ENCODE measurements around the gene ZNF787. TPM values are rescaled to one million over a fixed set of nuclear protein-coding genes. Genes with fewer than 3 reads are reported as not detected.

The ZNF787 gene
- total and polyA plus RNA-seq, 7 donors, result 27.3 to 62.7 (median 53.5) TPM

DNA sequence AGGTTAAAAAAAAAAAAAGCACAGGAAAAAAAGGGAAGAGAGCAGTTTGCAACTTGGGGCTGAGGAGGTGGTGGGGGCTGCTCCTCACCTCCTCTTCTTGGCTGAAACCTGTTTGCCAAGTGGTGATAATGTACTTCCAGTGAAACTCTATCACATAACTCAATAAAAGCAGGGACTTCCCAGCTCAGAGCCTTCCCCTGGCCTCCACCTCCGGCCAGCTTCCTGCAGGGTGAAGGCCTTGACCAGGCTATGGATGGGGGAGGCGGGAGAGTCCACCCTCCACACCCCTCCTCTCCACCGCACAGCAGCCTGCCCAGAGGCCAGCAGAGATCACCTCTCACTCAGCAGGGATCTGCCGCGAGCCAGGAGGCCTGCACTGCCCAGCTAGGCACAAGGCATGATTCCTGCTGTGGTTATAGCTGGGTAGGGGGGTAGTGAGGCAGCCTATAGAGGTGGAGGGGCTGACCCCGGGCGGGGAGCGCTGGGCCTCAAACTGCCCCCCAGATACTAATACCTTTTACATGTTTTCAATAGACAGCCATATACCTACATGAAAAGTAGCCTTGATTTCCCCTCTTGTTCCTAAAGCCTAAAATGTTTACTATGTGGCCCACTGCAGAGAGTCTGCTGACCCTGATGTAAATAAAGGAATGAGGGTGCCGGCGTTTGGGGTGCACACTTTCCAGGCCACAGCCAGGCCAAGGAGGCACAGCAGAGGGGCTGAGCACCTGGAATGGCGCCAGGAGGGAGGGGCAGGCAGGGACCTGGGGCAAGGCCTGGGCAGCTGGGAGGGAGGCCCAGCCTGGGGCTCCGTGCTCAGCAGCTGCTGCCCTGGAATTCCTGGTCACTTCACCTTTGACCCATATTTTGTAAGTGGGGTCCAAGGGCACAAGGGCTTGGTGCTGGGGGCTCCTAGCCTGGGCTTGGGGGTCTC, 10.3 kb downstream of the ZNF787 start:
- intact Hi-C loops (cut with DNase I), result no loop called here
- WGBS, 3 donors, result 19 to 23% (median 22%) methylated on average over 12 of the region's 12 CpGs
- ATAC-seq, result peak; percentile 58 to 73 (median 64)

DNA sequence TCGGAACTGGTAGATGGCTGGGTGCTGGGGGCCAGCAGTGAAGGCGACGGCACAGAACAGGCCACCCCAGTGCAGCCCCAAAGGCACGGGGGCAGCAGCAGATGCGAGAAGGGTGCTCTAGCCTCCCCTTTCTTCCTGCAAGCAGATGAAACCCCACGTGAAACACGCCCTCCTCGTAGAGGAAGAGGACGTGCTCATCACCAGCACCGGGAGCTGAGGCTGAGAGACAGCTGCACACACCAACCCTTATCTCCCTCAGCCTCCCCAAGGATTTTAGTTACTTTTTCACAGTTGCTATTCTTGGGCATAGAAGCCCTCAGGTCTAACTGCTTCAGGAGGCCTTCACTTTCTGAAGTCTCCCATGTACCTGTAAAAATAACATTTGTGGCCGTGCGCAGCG, 11.9 kb downstream of the ZNF787 start:
- DNase-seq (no peak), ATAC-seq (no peak)
- no peaks in the 10 kb centered on the region for H3K9me3 ChIP-seq
- no peaks in the 10 kb centered on the region for H3K27me3 ChIP-seq (ENCODE audit: insufficient read depth in 3 of 3, low read length in 2 of 3)
- intact Hi-C loops (cut with DNase I), result loop anchor here in 1 of 2 donors (5.0 kb wide), 1 partner anchor 38 kb away; no protein-coding TSS in a partner anchor
- no peaks in the 10 kb centered on the region for H3K36me3 ChIP-seq (ENCODE audit: insufficient read depth in 1 of 2, low read depth in 1 of 2)
- 36 to 54% (median 45%) methylated on average over 12 to 13 of the region's 13 CpGs for WGBS, 3 donors
- peaks cover 71% of the 10 kb centered on the region for H3K4me1 ChIP-seq
- H3K4me3 ChIP-seq, result peak overlapping the region; percentile 12
- no peak overlapping the region for H3K27ac ChIP-seq
- TF ChIP-seq CTCF (IDR thresholded peaks at IDR 0.05), result no peak

More for the DNA sequence above, 10.3 kb downstream of the ZNF787 start:
- no peaks in the 10 kb centered on the region for H3K9me3 ChIP-seq
- peak; percentile 42 to 65 for DNase-seq
- H3K4me1 ChIP-seq, result peaks cover 72% of the 10 kb centered on the region
- H3K36me3 ChIP-seq (ENCODE audit: insufficient read depth in 1 of 2, low read depth in 1 of 2), result no peaks in the 10 kb centered on the region
- peak overlapping the region; percentile 72 for H3K27ac ChIP-seq
- TF ChIP-seq CTCF (IDR thresholded peaks at IDR 0.05), result no peak
- H3K27me3 ChIP-seq (ENCODE audit: insufficient read depth in 3 of 3, low read length in 2 of 3), result no peaks in the 10 kb centered on the region
- peak overlapping the region; percentile 0 for H3K4me3 ChIP-seq

- WGBS, 3 donors, result 24 to 32% (median 27%) methylated on average over 24 of the region's 24 CpGs
- ATAC-seq, result no peak
These were observed 12.5 kb downstream of the ZNF787 start for GRCh38 chr19:56108447-56109195.

More at GRCh38 chr19:56108447-56109195, 12.5 kb downstream of the ZNF787 start:
- Histone ChIP-seq H3K36me3 (ENCODE audit: insufficient read depth in 1 of 2, low read depth in 1 of 2) (no peaks in the 10 kb centered on the region), H3K4me1 (peaks cover 65% of the 10 kb centered on the region), H3K9me3 (no peaks in the 10 kb centered on the region), H3K27ac (no peak overlapping the region), H3K4me3 (peak overlapping the region; percentile 12), H3K27me3 (ENCODE audit: insufficient read depth in 3 of 3, low read length in 2 of 3) (no peaks in the 10 kb centered on the region)
- peak; percentile 47 to 64 for DNase-seq
- no peak for TF ChIP-seq CTCF (IDR thresholded peaks at IDR 0.05)
- intact Hi-C loops (cut with DNase I), result loop anchor here in 1 of 2 donors (5.0 kb wide), 1 partner anchor 39 kb away; no protein-coding TSS in a partner anchor
